CD8-positive, alpha-beta memory T cell (primary cell): ENCODE measurements around the gene STRBP. TPM values are rescaled to one million over a fixed set of nuclear protein-coding genes. Genes with fewer than 3 reads are reported as not detected.

Experiments used
- CTCF ChIA-PET: fragments of 350-600 bp; sonication (Branson Sonifier 250); formaldehyde crosslinking; loops from one replicate; lab custom pipeline; 2021; ENCODE audit warnings: antibody characterized with exemption; lab: Charles Lee
- POLR2A ChIA-PET: fragments of 350-600 bp; sonication (Branson Sonifier 250); formaldehyde crosslinking; loops from one replicate; lab custom pipeline; 2021; ENCODE audit warnings: antibody characterized with exemption; lab: Charles Lee
- DNase-seq, 5 donors: peaks; one replicate each; pipeline versions ENCODE4 v3.0.0 to v3.0.0-alpha.2; 2020 to 2022; ENCODE audit warnings: mixed read lengths in 1 of 5
- H3K27ac ChIP-seq: one replicate; pipeline ENCODE4 v1.7.0; 2013; ENCODE audit warnings: low read depth, mild to moderate bottlenecking, low read length, moderate library complexity
- H3K27me3 ChIP-seq: 2 replicates; pipeline ENCODE4 v1.7.0; 2013; ENCODE audit warnings: low read length, mild to moderate bottlenecking; ENCODE audit not compliant: insufficient read depth, poor library complexity, severe bottlenecking
- H3K36me3 ChIP-seq: 2 replicates; pipeline ENCODE4 v1.7.0; 2013; ENCODE audit warnings: mild to moderate bottlenecking, low read length, moderate library complexity; ENCODE audit not compliant: insufficient read depth
- H3K4me1 ChIP-seq: 2 replicates; pipeline ENCODE4 v1.7.0; 2013; ENCODE audit warnings: mild to moderate bottlenecking, low read length, moderate library complexity; ENCODE audit not compliant: insufficient read depth
- H3K4me3 ChIP-seq: 2 replicates; pipeline ENCODE4 v1.7.0; 2013; ENCODE audit warnings: mild to moderate bottlenecking, low read length
- H3K9me3 ChIP-seq: 2 replicates; pipeline ENCODE4 v1.7.0; 2013; ENCODE audit warnings: mild to moderate bottlenecking, low read length
- H3K27ac Mint-ChIP-seq, 8 donors: one replicate each; pipeline ENCODE4 v1.8.0; 2020 to 2021; ENCODE audit warnings: mixed read lengths in 8 of 8, mild to moderate bottlenecking in 6 of 8, inconsistent platforms in 3 of 8, moderate library complexity in 3 of 8
- H3K27me3 Mint-ChIP-seq, 2 donors: one replicate each; pipeline ENCODE4 v1.8.0; 2020 to 2021; ENCODE audit warnings: mixed read lengths in 2 of 2, mild to moderate bottlenecking in 1 of 2, moderate library complexity in 1 of 2
- H3K36me3 Mint-ChIP-seq, 3 donors: one replicate each; pipeline ENCODE4 v1.8.0; 2020 to 2021; ENCODE audit warnings: mixed read lengths in 3 of 3, inconsistent platforms in 1 of 3, mild to moderate bottlenecking in 1 of 3
- H3K4me1 Mint-ChIP-seq, 3 donors: one replicate each; pipeline ENCODE4 v1.8.0; 2020 to 2021; ENCODE audit warnings: mixed read lengths in 3 of 3, inconsistent platforms in 1 of 3, mild to moderate bottlenecking in 1 of 3
- H3K4me3 Mint-ChIP-seq, 7 donors: one replicate each; pipeline ENCODE4 v1.8.0; 2020 to 2021; ENCODE audit warnings: mixed read lengths in 7 of 7, mild to moderate bottlenecking in 6 of 7, moderate library complexity in 4 of 7, inconsistent platforms in 2 of 7
- H3K9me3 Mint-ChIP-seq, 5 donors: one replicate each; pipeline ENCODE4 v1.8.0; 2020 to 2022; ENCODE audit warnings: mixed read lengths in 5 of 5, mild to moderate bottlenecking in 3 of 5, moderate library complexity in 2 of 5, inconsistent platforms in 1 of 5
- polyA plus RNA-seq: library from polyadenylated mRNA; unstranded; fragments of 300-500 nt; fragmentation: Illumina TruSeq; gene quantifications from one replicate; pipeline ENCODE4 v1.2.3, GENCODE V29; 2021
- total RNA-seq, 2 experiments: library from RNA; stranded (reverse); gene quantifications; one replicate each; pipeline ENCODE4 v1.2.3, GENCODE V29; 2021

The STRBP gene
- total and polyA plus RNA-seq, 3 experiments from 2014 or later, result 22.2 to 32.3 (median 31.4) TPM

DNA sequence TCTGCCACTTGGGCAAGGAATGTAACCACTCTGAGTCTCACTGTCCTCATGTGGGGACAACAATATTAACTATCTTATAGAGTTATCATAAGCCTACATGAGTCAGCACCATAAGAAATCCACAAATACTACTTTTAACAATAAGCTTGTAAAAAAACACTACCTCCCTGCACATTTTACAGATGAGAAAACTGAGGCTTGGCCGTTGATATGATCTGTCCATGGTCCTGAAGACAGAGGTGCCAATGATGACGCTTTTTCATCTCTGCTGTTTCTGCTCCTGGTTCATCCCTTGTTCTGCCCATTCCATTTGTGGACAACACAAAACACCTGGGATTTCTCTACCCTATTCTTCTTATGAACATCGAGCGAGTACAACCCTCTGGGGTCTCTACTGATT, 23.4 kb upstream of the STRBP start:
- Histone ChIP-seq H3K4me1 (no peaks in the 10 kb centered on the region), H3K36me3 (no peaks in the 10 kb centered on the region), H3K4me3 (no peak overlapping the region), H3K27ac (no peak overlapping the region), H3K27me3 (no peaks in the 10 kb centered on the region), H3K9me3 (no peaks in the 10 kb centered on the region)
- CTCF ChIA-PET, result no interaction called here
- no peak for DNase-seq
- H3K36me3 Mint-ChIP-seq, result peaks cover 0 to 10% (median 1%) of the 10 kb centered on the region in 3 donors
- no peak overlapping the region for H3K4me3 Mint-ChIP-seq
- H3K27ac Mint-ChIP-seq, result no peak overlapping the region
- POLR2A ChIA-PET, result no interaction called here
- peaks cover 14 to 23% of the 10 kb centered on the region in 2 donors for H3K27me3 Mint-ChIP-seq
- no peaks in the 10 kb centered on the region for H3K4me1 Mint-ChIP-seq
- H3K9me3 Mint-ChIP-seq, result peaks cover 0 to 4% (median 0%) of the 10 kb centered on the region in 5 donors

DNA sequence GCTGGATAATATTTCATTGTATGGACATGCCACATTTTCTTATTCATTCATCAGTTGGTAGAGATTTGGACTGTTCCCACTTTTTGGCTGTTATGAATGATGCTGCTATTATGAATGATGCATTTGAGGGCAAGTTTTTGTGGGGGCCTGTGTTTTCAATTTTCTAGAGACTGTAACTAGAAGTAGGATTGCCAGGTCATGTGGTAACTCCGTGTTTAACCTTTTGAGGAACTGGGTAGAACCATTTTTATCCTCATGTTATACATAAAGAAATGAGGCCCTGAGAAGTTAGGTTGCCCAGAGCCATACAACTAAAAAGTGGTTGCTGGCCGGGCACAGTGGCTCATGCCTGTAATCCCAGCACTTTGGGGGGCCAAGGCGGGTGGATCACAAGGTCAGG, 22.4 kb upstream of the STRBP start:
- no peak for DNase-seq
- H3K4me3 Mint-ChIP-seq, result no peak overlapping the region
- H3K27ac ChIP-seq, result no peak overlapping the region
- CTCF ChIA-PET, result no interaction called here
- H3K4me1 Mint-ChIP-seq, result no peaks in the 10 kb centered on the region
- H3K27me3 ChIP-seq, result no peaks in the 10 kb centered on the region
- H3K36me3 Mint-ChIP-seq, result peaks cover 0 to 10% (median 1%) of the 10 kb centered on the region in 3 donors
- H3K36me3 ChIP-seq, result no peaks in the 10 kb centered on the region
- H3K9me3 Mint-ChIP-seq, result peaks cover 0 to 4% (median 0%) of the 10 kb centered on the region in 5 donors
- no peak overlapping the region for H3K27ac Mint-ChIP-seq
- no peaks in the 10 kb centered on the region for H3K4me1 ChIP-seq
- peaks cover 14 to 23% of the 10 kb centered on the region in 2 donors for H3K27me3 Mint-ChIP-seq
- no peak overlapping the region for H3K4me3 ChIP-seq
- POLR2A ChIA-PET, result no interaction called here
- no peaks in the 10 kb centered on the region for H3K9me3 ChIP-seq

DNA sequence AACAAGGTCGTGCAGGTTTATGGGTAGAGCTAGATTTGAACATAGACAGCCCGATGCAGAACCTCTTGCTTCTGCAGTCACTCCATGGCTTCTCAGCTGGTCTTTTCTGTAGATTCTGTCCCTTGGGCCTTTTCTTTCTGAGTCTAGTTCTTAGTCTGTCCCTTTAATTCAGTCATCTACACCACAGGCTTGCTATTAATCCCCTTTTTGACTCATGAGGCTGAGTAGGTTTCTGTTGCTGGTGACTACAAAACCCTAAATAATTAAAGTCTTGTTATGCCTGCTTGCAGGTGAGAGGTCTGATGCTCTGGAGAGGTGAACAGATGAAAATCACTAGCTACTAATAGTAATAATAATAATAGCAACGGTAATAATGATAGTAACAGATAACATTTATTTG, 19.3 kb upstream of the STRBP start:
- no peaks in the 10 kb centered on the region for H3K9me3 ChIP-seq
- peaks cover 0 to 10% (median 1%) of the 10 kb centered on the region in 3 donors for H3K36me3 Mint-ChIP-seq
- no peak overlapping the region for H3K27ac Mint-ChIP-seq
- ChIA-PET CTCF (no interaction called here), POLR2A (no interaction called here)
- peaks cover 14 to 23% of the 10 kb centered on the region in 2 donors for H3K27me3 Mint-ChIP-seq
- no peaks in the 10 kb centered on the region for H3K36me3 ChIP-seq
- no peaks in the 10 kb centered on the region for H3K27me3 ChIP-seq
- H3K9me3 Mint-ChIP-seq, result peaks cover 0 to 4% (median 0%) of the 10 kb centered on the region in 5 donors
- H3K4me1 Mint-ChIP-seq, result no peaks in the 10 kb centered on the region
- no peak overlapping the region for H3K27ac ChIP-seq
- H3K4me1 ChIP-seq, result no peaks in the 10 kb centered on the region
- no peak overlapping the region for H3K4me3 Mint-ChIP-seq
- no peak for DNase-seq
- H3K4me3 ChIP-seq, result no peak overlapping the region

DNA sequence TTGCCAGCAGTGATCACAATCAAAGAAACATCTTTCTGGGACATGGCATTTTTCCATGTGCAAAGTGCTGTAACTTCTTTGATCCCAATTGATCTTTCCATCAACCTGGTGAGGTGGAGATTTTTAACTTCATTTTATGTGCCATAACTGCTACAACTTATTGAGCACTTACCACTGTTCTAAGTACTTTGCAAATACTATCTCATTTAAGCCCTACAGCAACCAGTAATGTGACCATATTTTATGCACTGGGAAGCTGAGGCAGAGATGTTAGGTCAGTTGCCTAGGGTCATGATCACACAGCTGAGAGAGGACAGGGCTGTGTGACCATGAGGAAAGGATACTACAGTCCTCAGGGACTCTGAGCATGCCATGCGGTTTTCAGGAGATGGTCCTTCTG, 17.9 kb upstream of the STRBP start:
- no peaks in the 10 kb centered on the region for H3K4me1 ChIP-seq
- H3K4me3 Mint-ChIP-seq, result no peak overlapping the region
- no peaks in the 10 kb centered on the region for H3K4me1 Mint-ChIP-seq
- no peaks in the 10 kb centered on the region for H3K9me3 Mint-ChIP-seq
- H3K27me3 Mint-ChIP-seq, result peaks cover 12 to 13% of the 10 kb centered on the region in 2 donors
- no peaks in the 10 kb centered on the region for H3K36me3 Mint-ChIP-seq
- no peak for DNase-seq
- H3K27ac Mint-ChIP-seq, result no peak overlapping the region
- no peaks in the 10 kb centered on the region for H3K36me3 ChIP-seq
- no peaks in the 10 kb centered on the region for H3K27me3 ChIP-seq
- ChIA-PET POLR2A (no interaction called here), CTCF (no interaction called here)
- H3K27ac ChIP-seq, result no peak overlapping the region
- no peaks in the 10 kb centered on the region for H3K9me3 ChIP-seq
- H3K4me3 ChIP-seq, result no peak overlapping the region

DNA sequence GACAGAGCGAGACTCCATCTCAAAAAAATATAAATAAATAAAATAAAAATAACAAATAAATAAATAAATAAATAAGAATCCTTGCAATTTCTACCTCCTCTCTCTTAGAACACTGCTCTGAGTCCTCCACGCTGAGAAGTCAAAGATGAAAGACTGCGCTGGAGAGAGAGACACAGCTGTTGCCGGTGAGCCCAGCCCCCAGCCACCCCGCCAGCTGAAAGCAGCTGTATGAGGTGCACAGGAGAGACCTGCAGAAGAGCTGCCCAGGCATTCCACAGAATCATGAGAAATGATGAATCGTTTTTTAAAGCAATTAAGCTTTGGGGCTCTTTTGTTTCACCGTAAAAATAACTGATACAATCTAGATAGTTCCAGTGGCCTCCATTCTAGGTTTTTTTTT, 16.3 kb upstream of the STRBP start:
- POLR2A ChIA-PET, result no interaction called here

DNA sequence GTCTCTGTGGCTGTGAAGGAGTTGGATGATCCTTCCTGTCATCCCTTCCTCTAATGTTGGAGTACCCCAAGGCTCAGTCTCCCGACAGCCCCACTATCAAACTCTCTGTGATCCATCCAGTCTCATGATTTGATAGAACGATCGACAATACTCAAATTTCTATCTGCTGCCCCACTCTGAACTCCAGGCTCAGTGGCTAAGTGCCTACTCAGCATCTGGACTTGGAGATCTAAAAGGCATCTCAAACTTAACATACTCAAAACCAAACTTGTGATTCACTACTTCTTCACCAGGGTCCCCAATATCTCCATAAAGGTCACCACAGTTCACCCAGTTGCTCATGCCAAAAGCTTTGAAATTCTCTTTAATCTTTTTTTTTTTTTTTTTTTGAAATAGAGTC, 15.1 kb upstream of the STRBP start:
- no peaks in the 10 kb centered on the region for H3K4me1 ChIP-seq
- peaks cover 0 to 5% (median 0%) of the 10 kb centered on the region in 3 donors for H3K36me3 Mint-ChIP-seq
- DNase-seq, result no peak
- peaks cover 0 to 1% (median 0%) of the 10 kb centered on the region in 3 donors for H3K4me1 Mint-ChIP-seq
- H3K27ac Mint-ChIP-seq, result no peak overlapping the region
- H3K27ac ChIP-seq, result no peak overlapping the region
- no peak overlapping the region for H3K4me3 ChIP-seq
- peaks cover 0 to 9% (median 6%) of the 10 kb centered on the region in 5 donors for H3K9me3 Mint-ChIP-seq
- CTCF ChIA-PET, result no interaction called here
- H3K27me3 Mint-ChIP-seq, result peaks cover 3 to 9% of the 10 kb centered on the region in 2 donors
- no peaks in the 10 kb centered on the region for H3K9me3 ChIP-seq
- H3K27me3 ChIP-seq, result no peaks in the 10 kb centered on the region
- H3K4me3 Mint-ChIP-seq, result no peak overlapping the region
- POLR2A ChIA-PET, result no interaction called here
- no peaks in the 10 kb centered on the region for H3K36me3 ChIP-seq

More for the DNA sequence above, 16.3 kb upstream of the STRBP start:
- Histone ChIP-seq H3K9me3 (no peaks in the 10 kb centered on the region), H3K4me3 (no peak overlapping the region), H3K4me1 (no peaks in the 10 kb centered on the region), H3K27me3 (no peaks in the 10 kb centered on the region), H3K36me3 (no peaks in the 10 kb centered on the region), H3K27ac (no peak overlapping the region)
- Mint-ChIP-seq H3K4me3 (no peak overlapping the region), H3K9me3 (no peaks in the 10 kb centered on the region), H3K4me1 (no peaks in the 10 kb centered on the region), H3K36me3 (no peaks in the 10 kb centered on the region), H3K27ac (peak overlapping the region in 1 of 8 donors; percentile 54), H3K27me3 (peaks cover 3% of the 10 kb centered on the region in 2 donors)
- no peak for DNase-seq
- CTCF ChIA-PET, result no interaction called here

DNA sequence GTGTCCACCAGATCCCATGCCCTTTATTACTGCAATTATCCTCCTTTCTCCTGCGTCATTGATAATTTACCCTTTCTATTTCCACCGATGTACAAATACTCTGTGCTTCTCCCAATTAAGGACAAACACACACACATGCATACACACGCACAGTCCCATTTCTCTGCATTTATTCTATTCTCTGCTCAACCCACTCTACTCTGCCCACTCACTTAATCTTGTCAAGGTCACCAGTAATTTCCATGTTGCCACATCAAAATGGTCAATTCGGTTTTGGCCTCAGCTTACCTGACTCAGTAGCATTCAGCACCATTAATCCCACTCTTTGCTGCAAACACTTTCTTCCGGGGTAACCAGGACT, 14.6 kb upstream of the STRBP start:
- H3K4me1 ChIP-seq, result no peaks in the 10 kb centered on the region
- Mint-ChIP-seq H3K9me3 (peaks cover 0 to 12% (median 6%) of the 10 kb centered on the region in 5 donors), H3K4me3 (no peak overlapping the region), H3K27me3 (peaks cover 3 to 9% of the 10 kb centered on the region in 2 donors), H3K36me3 (peaks cover 0 to 5% (median 0%) of the 10 kb centered on the region in 3 donors), H3K27ac (no peak overlapping the region), H3K4me1 (peaks cover 0 to 1% (median 0%) of the 10 kb centered on the region in 3 donors)
- POLR2A ChIA-PET, result no interaction called here
- H3K9me3 ChIP-seq, result no peaks in the 10 kb centered on the region
- H3K27ac ChIP-seq, result no peak overlapping the region
- no peak overlapping the region for H3K4me3 ChIP-seq
- CTCF ChIA-PET, result no interaction called here
- H3K36me3 ChIP-seq, result no peaks in the 10 kb centered on the region
- H3K27me3 ChIP-seq, result no peaks in the 10 kb centered on the region
- DNase-seq, result no peak

DNA sequence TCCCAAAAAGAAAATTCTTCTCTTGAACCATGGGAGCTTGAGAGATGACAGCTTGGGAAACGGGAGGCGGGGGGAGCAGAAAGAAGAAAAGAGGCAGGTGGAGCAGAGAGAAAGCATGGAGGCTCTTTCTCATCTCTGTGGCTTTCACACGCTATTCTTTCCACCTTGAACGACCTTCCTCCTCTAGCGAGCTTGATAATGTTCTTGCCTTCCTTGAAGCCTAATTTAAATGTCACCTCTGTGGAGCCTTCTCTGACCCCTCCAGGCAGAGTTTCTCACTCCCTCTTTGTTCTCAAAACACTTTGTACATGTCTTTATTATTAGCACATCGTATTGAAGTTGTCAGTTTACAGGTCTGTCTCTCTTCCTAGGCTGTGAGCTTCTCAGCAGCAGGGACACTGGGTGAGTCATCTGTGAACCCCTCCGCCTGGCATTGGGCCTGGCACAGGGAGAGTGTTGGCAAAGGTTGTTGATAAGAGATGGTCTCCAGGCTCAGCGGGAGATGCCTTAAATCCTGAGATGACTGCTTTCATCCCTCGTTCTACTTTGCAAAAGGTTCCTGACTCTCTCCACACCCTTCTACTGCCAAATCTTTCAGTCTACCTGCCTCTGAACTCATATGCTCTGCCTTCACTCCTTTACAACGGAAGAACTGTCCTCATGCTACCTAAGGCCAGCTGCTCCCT, 14.1 kb upstream of the STRBP start:
- H3K4me3 Mint-ChIP-seq, result no peak overlapping the region
- Histone ChIP-seq H3K36me3 (no peaks in the 10 kb centered on the region), H3K27me3 (no peaks in the 10 kb centered on the region), H3K4me1 (no peaks in the 10 kb centered on the region), H3K9me3 (no peaks in the 10 kb centered on the region), H3K4me3 (no peak overlapping the region), H3K27ac (no peak overlapping the region)
- H3K27ac Mint-ChIP-seq, result no peak overlapping the region
- H3K9me3 Mint-ChIP-seq, result peaks cover 0 to 12% (median 6%) of the 10 kb centered on the region in 5 donors
- DNase-seq, result no peak
- ChIA-PET POLR2A (no interaction called here), CTCF (interaction anchor here (1.4 kb wide), 1 partner anchor 67 kb away, joined by 3 read pairs; no protein-coding TSS in a partner anchor)
- H3K27me3 Mint-ChIP-seq, result peaks cover 3 to 9% of the 10 kb centered on the region in 2 donors
- H3K36me3 Mint-ChIP-seq, result peaks cover 0 to 5% (median 0%) of the 10 kb centered on the region in 3 donors
- H3K4me1 Mint-ChIP-seq, result peaks cover 0 to 1% (median 0%) of the 10 kb centered on the region in 3 donors
